ENCODE results near the gene MS4A10.

GRCh38 chr11:60803273-60803936 lies 18.3 kb downstream of the MS4A10 start:
- TF ChIP-seq CTCF (conservative IDR thresholded peaks at IDR 0.05 in 1 of 2, IDR thresholded peaks at IDR 0.05 in 1 of 2; ENCODE audit: extremely low read depth in 1 of 2, insufficient read depth in 1 of 2, low read depth in 1 of 2, low read length in 2 of 2), result no peak
- no peak for TF ChIP-seq EZH2 (IDR thresholded peaks at IDR 0.05; ENCODE audit: borderline replicate concordance, low read length)
